GM12878 (cell line): ENCODE results near the gene COPZ2. TPM values are rescaled to one million over a fixed set of nuclear protein-coding genes. Genes with fewer than 3 reads are reported as not detected.

Experiments used
- ATAC-seq: fragments of 200-7000 bp; cut with Tn5 transposase; 3 replicates; pipeline ENCODE4 v1.9.1; 2020; ENCODE audit warnings: mild to moderate bottlenecking, moderate library complexity
- BruUV-seq: library from RNA; stranded (reverse); fragments of 400-500 nt; replicated peaks from 2 replicates; lab custom pipeline; 2021; lab: Mats Ljungman, UMichigan
- CTCF ChIA-PET: fragments of 300-600 bp; sonication (Branson Sonifier 250); formaldehyde crosslinking; extraction: SDS; loops from one replicate; lab custom pipeline; 2021; ENCODE audit warnings: inconsistent platforms; lab: Yijun Ruan, JAX
- POLR2A ChIA-PET: fragments of 350-600 bp; formaldehyde crosslinking; extraction: SDS; loops from one replicate; lab custom pipeline; 2021; ENCODE audit warnings: inconsistent platforms; lab: Charles Lee
- RAD21 ChIA-PET: fragments of 300-600 bp; sonication (Branson Sonifier 250); formaldehyde crosslinking; loops from one replicate; lab custom pipeline; 2023; ENCODE audit warnings: antibody characterized with exemption; ENCODE audit not compliant: unreplicated experiment; lab: Charles Lee
- SMC1A ChIA-PET: fragments of 300-600 bp; sonication (Branson Sonifier 250); formaldehyde crosslinking; loops from one replicate; lab custom pipeline; 2023; ENCODE audit not compliant: unreplicated experiment, uncharacterized antibody; lab: Charles Lee
- DNase-seq: peaks from one replicate; pipeline ENCODE4 v3.0.0-alpha.2; 2011; ENCODE audit warnings: low read depth, low spot score
- FAIRE-seq: peaks from 3 replicates; lab custom pipeline; 2011; peaks lifted over from hg19 to GRCh38; lab: Jason Lieb, UNC
- H2AFZ ChIP-seq: 2 replicates; pipeline ENCODE4 v1.6.0; 2011; ENCODE audit warnings: low read depth, low read length, control low read depth; ENCODE audit not compliant: control insufficient read depth
- H3K27ac ChIP-seq: 2 replicates; pipeline ENCODE4 v1.5.1; 2011; ENCODE audit warnings: control low read depth; ENCODE audit not compliant: control insufficient read depth, insufficient read depth
- H3K27me3 ChIP-seq, 2 experiments: replicated peaks in 1 of 2; 2 replicates each; pipeline versions ENCODE4 v1.6.0 to v1.6.1; 2011; ENCODE audit warnings: low read length in 1 of 2; ENCODE audit not compliant: control insufficient read depth in 2 of 2, insufficient read depth in 2 of 2
- H3K36me3 ChIP-seq, 2 experiments: 2 replicates each; pipeline ENCODE4 v1.5.1; 2011; ENCODE audit warnings: low read length in 1 of 2; ENCODE audit not compliant: control insufficient read depth in 2 of 2, insufficient read depth in 2 of 2
- H3K4me1 ChIP-seq: 2 replicates; pipeline ENCODE4 v1.6.1; 2011; ENCODE audit warnings: mild to moderate bottlenecking, low read length, moderate library complexity, mixed read lengths; ENCODE audit not compliant: control insufficient read depth, insufficient read depth
- H3K4me2 ChIP-seq: 2 replicates; pipeline ENCODE4 v1.6.0; 2011; ENCODE audit warnings: control low read depth; ENCODE audit not compliant: control insufficient read depth, insufficient read depth
- H3K4me3 ChIP-seq: fragments of 200-600 bp; sonication (generic); 2 replicates; pipeline ENCODE4 v1.5.1; 2016
- H3K79me2 ChIP-seq: 2 replicates; pipeline ENCODE4 v1.6.0; 2011; ENCODE audit warnings: low read length; ENCODE audit not compliant: control insufficient read depth, insufficient read depth
- H3K9ac ChIP-seq: 2 replicates; pipeline ENCODE4 v1.8.0; 2011; ENCODE audit warnings: low read length, control low read depth, mixed read lengths; ENCODE audit not compliant: control insufficient read depth, insufficient read depth
- H3K9me3 ChIP-seq: replicated peaks from 3 replicates; pipeline ENCODE4 v1.5.1; 2011; ENCODE audit warnings: mild to moderate bottlenecking, low read length; ENCODE audit not compliant: control insufficient read depth, insufficient read depth
- H4K20me1 ChIP-seq: 2 replicates; pipeline ENCODE4 v1.6.0; 2011; ENCODE audit not compliant: control insufficient read depth, insufficient read depth
- ASH2L ChIP-seq: fragments of 300-600, 200-600 bp; sonication (generic); IDR thresholded peaks from 2 replicates; pipeline ENCODE4 v1.6.1; 2017; ENCODE audit warnings: low read depth, mild to moderate bottlenecking, borderline replicate concordance
- CBX3 ChIP-seq: fragments of 200-600 bp; sonication (generic); IDR thresholded peaks from 2 replicates; pipeline ENCODE4 v1.6.1; 2016; ENCODE audit warnings: low read depth, borderline replicate concordance
- CTCF ChIP-seq, 3 experiments: IDR thresholded peaks in 2 of 3; conservative IDR thresholded peaks in 1 of 3; 2 replicates each; pipeline ENCODE4 v1.5.1; 2011; ENCODE audit warnings: low read depth in 3 of 3, low read length in 3 of 3, mild to moderate bottlenecking in 3 of 3, control low read depth in 2 of 3, moderate library complexity in 2 of 3, inconsistent platforms in 1 of 3, mixed read lengths in 1 of 3; ENCODE audit not compliant: control insufficient read depth in 2 of 3, insufficient read depth in 1 of 3; ENCODE audit errors: extremely low read depth in 1 of 3
- E2F4 ChIP-seq: IDR thresholded peaks from 2 replicates; pipeline ENCODE4 v1.6.1; 2012; ENCODE audit warnings: low read depth, low read length, improper control_type of control experiment
- FOS ChIP-seq: IDR thresholded peaks from 3 replicates; pipeline ENCODE4 v1.6.1; 2011; ENCODE audit warnings: borderline replicate concordance; ENCODE audit not compliant: insufficient read length; ENCODE audit errors: extremely low read depth
- HDAC2 ChIP-seq: fragments of 200-600 bp; sonication (generic); IDR thresholded peaks from 2 replicates; pipeline ENCODE4 v1.6.1; 2017
- HSF1 ChIP-seq: fragments of 150-350 bp; IDR thresholded peaks from 2 replicates; pipeline ENCODE4 v1.6.1; 2014; ENCODE audit warnings: mild to moderate bottlenecking, low read depth, low read length
- MYC ChIP-seq: IDR thresholded peaks from 2 replicates; pipeline ENCODE4 v1.6.1; 2011; ENCODE audit warnings: mild to moderate bottlenecking, low read length, moderate library complexity, inconsistent platforms; ENCODE audit not compliant: insufficient read depth, insufficient replicate concordance, insufficient read length, severe bottlenecking
- POLR2AphosphoS5 ChIP-seq: IDR thresholded peaks from 2 replicates; pipeline ENCODE4 v1.6.1; 2011; ENCODE audit warnings: mild to moderate bottlenecking, low read length, inconsistent platforms
- SMC3 ChIP-seq: IDR thresholded peaks from 2 replicates; pipeline ENCODE4 v1.6.1; 2011; ENCODE audit warnings: low read length, improper control_type of control experiment, borderline replicate concordance
- TARDBP ChIP-seq: IDR thresholded peaks from 2 replicates; pipeline ENCODE4 v1.6.1; 2016; ENCODE audit warnings: borderline replicate concordance
- TCF7 ChIP-seq: IDR thresholded peaks from 2 replicates; pipeline ENCODE4 v1.6.1; 2014; ENCODE audit warnings: antibody characterized with exemption, borderline replicate concordance
- USF1 ChIP-seq: IDR thresholded peaks from 2 replicates; pipeline ENCODE4 v1.6.1; 2011; ENCODE audit warnings: borderline replicate concordance, low read depth, mild to moderate bottlenecking, moderate library complexity, mixed read lengths, low read length; ENCODE audit not compliant: insufficient read depth; ENCODE audit errors: extremely low read length
- USF2 ChIP-seq: IDR thresholded peaks from 2 replicates; pipeline ENCODE4 v1.6.1; 2011; ENCODE audit warnings: low read depth, low read length, improper control_type of control experiment, borderline replicate concordance
- WGBS: methylation state at CpG from one replicate; pipeline ENCODE4 v1.1.6; 2016; ENCODE audit warnings: low lambda C conversion rate; ENCODE audit not compliant: insufficient replicate concordance, insufficient coverage; ENCODE audit errors: missing lambda C conversion rate; 5-methylcytosine and 5-hydroxymethylcytosine counted together
- in situ Hi-C: fragments of 300-500 bp; cut with MboI; formaldehyde crosslinking; loops from 9 replicates; pipeline ENCODE4 v1.14.3; 2018; ENCODE audit warnings: mixed read lengths
- intact Hi-C: fragments of 100-400 bp; cut with micrococcal nuclease; formaldehyde crosslinking; loops from one replicate; pipeline ENCODE4 v1.14.2; 2022; ENCODE audit not compliant: unreplicated experiment
- polyA plus RNA-seq, 11 experiments: library from polyadenylated mRNA; depleted of rRNA in 4 of 11; unstranded in 6 of 11; stranded (reverse) in 5 of 11; fragments of >200 nt; fragmentation: Nextera tagmentation in 4 of 11; fragmentation: Illumina TruSeq in 1 of 11; extraction: Ambion mirVana in 4 of 11; extraction: Trizol in 1 of 11; gene quantifications; 1 replicate in 1 of 11; 2 replicates in 10 of 11; pipeline versions ENCODE4 v1.2.1 to v1.2.3, GENCODE V29; 2011 to 2016; ENCODE audit warnings: inconsistent platforms in 2 of 11, missing spikeins in 2 of 11, low read depth in 1 of 11
- total RNA-seq, 4 experiments: library from RNA; depleted of rRNA in 3 of 4; stranded (reverse); fragments of >200 nt in 3 of 4; fragmentation: Illumina TruSeq in 1 of 4; extraction: Trizol in 1 of 4; gene quantifications; 2 replicates each; pipeline versions ENCODE4 v1.2.1 to v1.2.3, GENCODE V29; 2013 to 2021

Gene COPZ2
- total and polyA plus RNA-seq, 10 of the 15 experiments (the other 5 are each of a cell fraction or from before 2014, with no cell fraction given): 0.20 to 4.3 (median 2.6) TPM

GRCh38 chr17:48057626-48058025, 20.0 kb upstream of the COPZ2 start:
- H3K4me1 ChIP-seq: peaks cover 24% of the 10 kb centered on the region
- intact Hi-C loops: no loop called here
- peaks cover 39 to 52% of the 10 kb centered on the region in 2 experiments for H3K36me3 ChIP-seq
- H3K4me2 ChIP-seq: no peak overlapping the region
- ChIA-PET SMC1A (interaction anchor here (0.7 to 3.9 kb wide), 3 partner anchors 8 to 17 kb away, joined by 4 to 15 read pairs (median 7); no protein-coding TSS in a partner anchor), POLR2A (interaction anchor here (0.6 to 2.2 kb wide), 3 partner anchors 9 to 70 kb away, joined by 3 to 15 read pairs (median 4); partner anchors contain the start of gene NFE2L1), CTCF (interaction anchor here (1.0 to 7.2 kb wide), 7 partner anchors 11 to 39 kb away, joined by 3 to 43 read pairs (median 15); no protein-coding TSS in a partner anchor), RAD21 (interaction anchor here (0.6 to 5.7 kb wide), 3 partner anchors 9 to 31 kb away, joined by 3 to 32 read pairs (median 3); no protein-coding TSS in a partner anchor)
- H3K27ac ChIP-seq: no peak overlapping the region
- H3K9me3 ChIP-seq: no peaks in the 10 kb centered on the region
- H4K20me1 ChIP-seq: no peaks in the 10 kb centered on the region; the same call in 1 of the 2 replicates
- in situ Hi-C loops: no loop called here
- H3K27me3 ChIP-seq: no peaks in the 10 kb centered on the region
- H3K79me2 ChIP-seq: peaks cover 55% of the 10 kb centered on the region
- BruUV-seq: no TSS peak
- ATAC-seq: no peak
- no peak for DNase-seq
- H3K9ac ChIP-seq: no peak overlapping the region
- H2AFZ ChIP-seq: no peak overlapping the region
- no peak overlapping the region for H3K4me3 ChIP-seq
- 87% methylated on average over 4 of the region's 4 CpGs for WGBS
- no peak for FAIRE-seq
- TF ChIP-seq FOS (no peak), E2F4 (no peak), TARDBP (no peak), CBX3 (no peak), SMC3 (no peak), MYC (no peak), POLR2AphosphoS5 (no peak), USF2 (no peak), HSF1 (no peak), USF1 (no peak), HDAC2 (no peak), TCF7 (no peak), ASH2L (no peak), CTCF (IDR thresholded peaks at IDR 0.05 in 2 of 3, conservative IDR thresholded peaks at IDR 0.05 in 1 of 3; ENCODE audit: control insufficient read depth in 2 of 3, extremely low read depth in 1 of 3, insufficient read depth in 1 of 3, low read depth in 3 of 3, low read length in 3 of 3) (no peak)
